Thyroid gland (tissue), 4 donors: ENCODE measurements around the gene ALOX5. TPM values are rescaled to one million over a fixed set of nuclear protein-coding genes. Genes with fewer than 3 reads are reported as not detected.

Source experiments
- DNase-seq, 2 donors: peaks; one replicate each; pipeline ENCODE4 v3.0.0-alpha.2; 2019
- H3K27ac ChIP-seq, 3 donors: fragments of 200-600 bp; sonication (generic); 1 replicate in 2 of 3; 2 replicates in 1 of 3; pipeline ENCODE4 v1.5.1; 2016 to 2019; ENCODE audit warnings: mild to moderate bottlenecking in 1 of 3, moderate library complexity in 1 of 3
- H3K27me3 ChIP-seq: fragments of 200-600 bp; sonication (generic); one replicate; pipeline ENCODE4 v1.5.1; 2019
- H3K36me3 ChIP-seq, 2 donors: fragments of 200-600 bp; sonication (generic); one replicate each; pipeline ENCODE4 v1.5.1; 2016 to 2019
- H3K4me1 ChIP-seq, 2 donors: fragments of 200-600 bp; sonication (generic); one replicate each; pipeline ENCODE4 v1.5.1; 2017 to 2019
- H3K4me3 ChIP-seq, 3 donors: fragments of 200-600 bp; sonication (generic); replicated peaks in 1 of 3; 1 replicate in 2 of 3; 2 replicates in 1 of 3; pipeline ENCODE4 v1.5.1; 2016; ENCODE audit warnings: mild to moderate bottlenecking in 1 of 3
- H3K9me3 ChIP-seq: fragments of 200-600 bp; sonication (generic); one replicate; pipeline ENCODE4 v1.5.1; 2017
- CTCF ChIP-seq, 6 experiments: fragments of 200-600 bp in 3 of 6; fragments of 450-650 bp in 3 of 6; sonication (generic) in 3 of 6; IDR thresholded peaks; one replicate each; pipeline ENCODE4 v1.5.1; 2016 to 2019; ENCODE audit warnings: antibody characterized with exemption in 6 of 6, mild to moderate bottlenecking in 2 of 6, inconsistent platforms in 1 of 6, moderate library complexity in 1 of 6
- POLR2A ChIP-seq, 2 donors: fragments of 450-650 bp; IDR thresholded peaks; one replicate each; pipeline ENCODE4 v1.6.1; 2017; ENCODE audit warnings: antibody characterized with exemption in 2 of 2, mild to moderate bottlenecking in 2 of 2, moderate library complexity in 1 of 2
- WGBS, 2 donors: methylation state at CpG; one replicate each; pipeline ENCODE4 v1.1.5; 2017; 5-methylcytosine and 5-hydroxymethylcytosine counted together
- intact Hi-C: fragments of 100-400 bp; cut with DNase I; formaldehyde crosslinking; loops from one replicate; pipeline ENCODE4 v1.15.1; 2023
- total RNA-seq, 4 donors: library from RNA; depleted of rRNA; stranded (reverse); fragments of >200 nt; gene quantifications; one replicate each; pipeline ENCODE4 v1.2.3, GENCODE V29; 2016

Gene ALOX5
- total RNA-seq, 4 donors from 2014 or later: 4.1 to 28.2 (median 10.3) TPM

DNA sequence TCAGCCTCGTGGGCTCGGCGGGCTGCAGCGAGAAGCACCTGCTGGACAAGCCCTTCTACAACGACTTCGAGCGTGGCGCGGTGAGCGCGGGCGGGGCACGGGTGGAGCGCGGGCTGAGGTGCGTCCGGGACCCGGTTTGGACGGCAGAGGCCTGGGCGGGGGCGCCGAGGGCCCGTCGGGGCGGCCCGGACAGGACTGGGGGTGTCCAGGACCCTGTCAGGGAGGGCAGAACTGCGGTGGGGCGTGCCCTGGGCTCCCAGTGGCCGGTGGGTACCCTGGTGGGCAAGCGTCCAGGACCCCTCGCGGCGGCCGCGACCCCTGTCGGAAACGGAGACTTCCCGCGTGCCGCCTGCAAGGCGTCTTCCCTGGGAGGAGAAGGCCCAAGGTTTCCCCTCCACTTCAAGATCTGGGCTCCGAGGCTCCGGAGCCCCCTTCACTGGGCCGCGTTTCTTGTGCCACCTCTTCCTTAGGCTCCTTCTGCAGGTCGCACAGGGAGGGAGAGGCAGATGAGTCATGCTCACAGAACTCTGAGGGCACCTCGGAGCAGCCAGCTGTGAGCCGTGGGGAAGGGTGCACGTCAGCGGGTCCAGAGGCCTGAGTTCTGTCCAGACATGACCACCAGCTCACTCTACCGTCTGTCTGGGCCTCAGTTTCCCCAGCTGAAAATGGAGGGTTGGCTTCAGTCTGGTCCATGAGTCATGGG, 485 bp downstream of the ALOX5 start:
- Histone ChIP-seq H3K36me3 (no peaks in the 10 kb centered on the region), H3K27ac (no peak overlapping the region), H3K4me1 (peaks cover 7 to 18% of the 10 kb centered on the region in 2 donors), H3K4me3 (peak overlapping the region in 1 of 3 donors; percentile 30), H3K27me3 (no peaks in the 10 kb centered on the region), H3K9me3 (no peaks in the 10 kb centered on the region)
- intact Hi-C loops: no loop called here
- peak in 1 of 2 donors; percentile 10 for DNase-seq
- TF ChIP-seq CTCF (IDR thresholded peaks at IDR 0.05) (no peak), POLR2A (IDR thresholded peaks at IDR 0.05) (no peak)
- WGBS, 2 donors: 9 to 21% methylated on average over 9 to 25 of the region's 51 CpGs

- Histone ChIP-seq H3K4me3 (no peak overlapping the region), H3K36me3 (no peaks in the 10 kb centered on the region), H3K27ac (no peak overlapping the region), H3K27me3 (no peaks in the 10 kb centered on the region), H3K9me3 (no peaks in the 10 kb centered on the region), H3K4me1 (peaks cover 7 to 18% of the 10 kb centered on the region in 2 donors)
- intact Hi-C loops: no loop called here
- DNase-seq: no peak
- 86 to 87% methylated on average over 8 of the region's 8 CpGs for WGBS, 2 donors
- no peak for TF ChIP-seq CTCF (IDR thresholded peaks at IDR 0.05)
- no peak for TF ChIP-seq POLR2A (IDR thresholded peaks at IDR 0.05)
These were observed 1.1 kb downstream of the ALOX5 start for GRCh38 chr10:45375101-45375500.

GRCh38 chr10:45375716-45376231, 1.8 kb downstream of the ALOX5 start:
- whole genome bisulfite sequencing, 2 donors: 76 to 84% methylated on average over 12 of the region's 12 CpGs
- H3K9me3 ChIP-seq: no peaks in the 10 kb centered on the region
- no peaks in the 10 kb centered on the region for H3K36me3 ChIP-seq
- intact Hi-C loops: no loop called here
- H3K4me1 ChIP-seq: peaks cover 7 to 18% of the 10 kb centered on the region in 2 donors
- no peak for DNase-seq
- no peak overlapping the region for H3K27ac ChIP-seq
- H3K4me3 ChIP-seq: no peak overlapping the region
- H3K27me3 ChIP-seq: no peaks in the 10 kb centered on the region
- no peak for TF ChIP-seq POLR2A (IDR thresholded peaks at IDR 0.05)
- no peak for TF ChIP-seq CTCF (IDR thresholded peaks at IDR 0.05)

DNA sequence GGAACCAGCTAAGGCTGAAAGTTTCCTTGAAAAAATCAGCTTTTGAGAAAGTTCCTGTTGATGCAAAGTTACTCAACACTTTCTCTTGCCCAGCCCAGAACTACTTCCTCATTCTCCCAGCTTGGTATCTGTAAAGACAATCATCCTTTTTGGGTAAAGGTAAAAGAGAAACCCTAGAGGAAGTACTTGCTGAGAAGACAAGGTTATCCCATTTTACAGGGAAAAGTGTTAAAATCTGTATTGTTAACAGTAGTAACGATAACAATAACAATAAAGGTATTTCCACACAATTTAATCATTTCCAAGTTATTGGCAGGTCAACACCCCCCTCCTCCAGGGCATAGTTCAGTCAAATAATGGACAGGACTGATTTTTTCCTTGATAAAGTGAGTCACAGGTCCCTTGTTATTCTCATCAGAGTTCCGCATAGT, 2.4 kb downstream of the ALOX5 start:
- Histone ChIP-seq H3K27ac (no peak overlapping the region), H3K9me3 (no peaks in the 10 kb centered on the region), H3K36me3 (no peaks in the 10 kb centered on the region), H3K4me1 (peaks cover 7 to 18% of the 10 kb centered on the region in 2 donors), H3K27me3 (no peaks in the 10 kb centered on the region), H3K4me3 (no peak overlapping the region)
- 90 to 97% methylated on average over 2 of the region's 2 CpGs for WGBS, 2 donors
- TF ChIP-seq CTCF (IDR thresholded peaks at IDR 0.05) (no peak), POLR2A (IDR thresholded peaks at IDR 0.05) (no peak)
- no peak for DNase-seq
- intact Hi-C loops: no loop called here

DNA sequence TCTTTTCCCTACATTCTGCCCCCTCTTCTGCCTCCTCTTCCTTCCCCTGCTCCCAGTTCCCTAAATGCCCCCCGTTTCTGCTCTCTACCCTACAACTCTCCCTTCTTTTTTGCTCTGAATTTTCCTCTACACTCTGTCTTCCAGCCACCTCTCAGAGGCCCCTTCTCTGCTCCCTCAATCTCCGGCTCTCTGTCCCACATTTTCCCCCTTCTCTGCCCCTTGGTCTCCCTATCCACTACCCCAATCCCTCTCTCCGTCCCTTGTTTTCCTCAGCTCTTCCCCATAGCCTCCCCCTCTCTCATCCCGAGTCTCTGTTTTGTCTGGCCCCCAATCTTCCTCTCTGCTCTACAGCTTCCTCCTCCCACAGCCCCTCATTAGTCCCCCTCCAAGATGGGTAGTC, 3.3 kb downstream of the ALOX5 start:
- no peaks in the 10 kb centered on the region for H3K9me3 ChIP-seq
- intact Hi-C loops: no loop called here
- no peak overlapping the region for H3K27ac ChIP-seq
- H3K4me3 ChIP-seq: no peak overlapping the region
- no peak for DNase-seq
- H3K36me3 ChIP-seq: no peaks in the 10 kb centered on the region
- peaks cover 7 to 18% of the 10 kb centered on the region in 2 donors for H3K4me1 ChIP-seq
- 61 to 64% methylated on average over 4 of the region's 4 CpGs for WGBS, 2 donors
- no peaks in the 10 kb centered on the region for H3K27me3 ChIP-seq
- TF ChIP-seq POLR2A (IDR thresholded peaks at IDR 0.05): no peak
- no peak for TF ChIP-seq CTCF (IDR thresholded peaks at IDR 0.05)
